ENCODE data around the gene RFC1. TPM values are rescaled to one million over a fixed set of nuclear protein-coding genes. Genes with fewer than 3 reads are reported as not detected.
"Not testable (repeated sequence)": the region's sequence is repeated elsewhere in the genome, so short reads cannot be mapped to it uniquely, and the experiment has no call there.

RFC1 gene, protein sequence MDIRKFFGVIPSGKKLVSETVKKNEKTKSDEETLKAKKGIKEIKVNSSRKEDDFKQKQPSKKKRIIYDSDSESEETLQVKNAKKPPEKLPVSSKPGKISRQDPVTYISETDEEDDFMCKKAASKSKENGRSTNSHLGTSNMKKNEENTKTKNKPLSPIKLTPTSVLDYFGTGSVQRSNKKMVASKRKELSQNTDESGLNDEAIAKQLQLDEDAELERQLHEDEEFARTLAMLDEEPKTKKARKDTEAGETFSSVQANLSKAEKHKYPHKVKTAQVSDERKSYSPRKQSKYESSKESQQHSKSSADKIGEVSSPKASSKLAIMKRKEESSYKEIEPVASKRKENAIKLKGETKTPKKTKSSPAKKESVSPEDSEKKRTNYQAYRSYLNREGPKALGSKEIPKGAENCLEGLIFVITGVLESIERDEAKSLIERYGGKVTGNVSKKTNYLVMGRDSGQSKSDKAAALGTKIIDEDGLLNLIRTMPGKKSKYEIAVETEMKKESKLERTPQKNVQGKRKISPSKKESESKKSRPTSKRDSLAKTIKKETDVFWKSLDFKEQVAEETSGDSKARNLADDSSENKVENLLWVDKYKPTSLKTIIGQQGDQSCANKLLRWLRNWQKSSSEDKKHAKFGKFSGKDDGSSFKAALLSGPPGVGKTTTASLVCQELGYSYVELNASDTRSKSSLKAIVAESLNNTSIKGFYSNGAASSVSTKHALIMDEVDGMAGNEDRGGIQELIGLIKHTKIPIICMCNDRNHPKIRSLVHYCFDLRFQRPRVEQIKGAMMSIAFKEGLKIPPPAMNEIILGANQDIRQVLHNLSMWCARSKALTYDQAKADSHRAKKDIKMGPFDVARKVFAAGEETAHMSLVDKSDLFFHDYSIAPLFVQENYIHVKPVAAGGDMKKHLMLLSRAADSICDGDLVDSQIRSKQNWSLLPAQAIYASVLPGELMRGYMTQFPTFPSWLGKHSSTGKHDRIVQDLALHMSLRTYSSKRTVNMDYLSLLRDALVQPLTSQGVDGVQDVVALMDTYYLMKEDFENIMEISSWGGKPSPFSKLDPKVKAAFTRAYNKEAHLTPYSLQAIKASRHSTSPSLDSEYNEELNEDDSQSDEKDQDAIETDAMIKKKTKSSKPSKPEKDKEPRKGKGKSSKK
- 18.1 and 32.6 TPM in 2 replicates for polyA plus RNA-seq (2011; rRNA removed)
- 23.9 and 24.1 TPM in 2 replicates for polyA minus RNA-seq (2011; rRNA and poly(A)+ RNA removed)

DNA sequence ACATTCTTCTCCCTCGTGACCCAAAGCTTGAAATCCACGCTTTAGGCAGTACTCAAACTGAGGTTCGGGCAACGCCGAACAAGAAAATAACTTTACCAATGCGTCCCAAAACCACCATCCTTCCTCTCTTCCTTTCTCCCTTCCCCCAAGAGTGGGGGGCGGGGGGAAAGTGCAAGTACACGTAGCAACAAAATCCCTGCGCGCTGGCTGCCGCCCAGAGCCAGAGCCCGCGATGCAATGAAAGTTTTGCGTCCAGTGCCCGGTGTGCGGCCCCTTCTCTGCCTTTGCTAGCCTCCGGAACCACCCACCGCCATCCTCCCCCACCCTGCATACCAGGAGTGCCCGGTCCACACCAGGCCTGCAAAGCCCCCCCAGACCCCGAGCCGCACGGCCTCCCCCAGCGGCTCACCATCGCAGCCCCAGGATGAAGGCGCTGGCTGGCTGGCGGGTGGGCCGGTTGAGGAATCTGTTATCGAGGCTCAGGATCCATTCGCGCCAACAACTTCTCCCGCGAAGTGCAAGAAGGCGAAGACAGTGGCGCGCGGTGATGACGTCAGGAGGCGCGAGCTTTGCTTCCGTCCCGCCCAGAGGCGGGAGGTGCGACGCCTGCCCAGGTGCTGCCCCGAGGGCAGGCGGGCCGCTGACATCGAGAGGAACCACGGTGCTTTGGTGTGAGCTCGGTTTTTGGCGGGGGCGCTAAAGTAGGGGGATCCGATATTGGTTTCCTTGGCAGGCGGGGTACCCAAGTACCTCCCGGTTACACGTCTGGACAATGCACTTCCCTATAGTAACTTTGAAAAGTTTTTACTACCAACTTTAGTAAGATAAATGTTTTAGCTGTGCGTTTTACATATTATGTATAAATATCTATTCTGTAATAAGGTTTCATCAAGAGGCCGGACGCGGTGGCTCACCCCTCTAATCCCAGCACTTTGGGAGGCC, at the start of gene RFC1:
Gene RFC1 (minus strand): TSS at position 533 of the 942 bp plus-strand sequence. CDS start 121 bp downstream, at position 412.
- H3K27me3 ChIP-seq (ENCODE audit: control insufficient read depth, insufficient read depth, low read length), result no peaks in the 10 kb centered on the region
- ChIA-PET CTCF (interaction anchor here (0.9 to 1.2 kb wide), 2 partner anchors 16 to 67 kb away, joined by 3 to 4 read pairs; no protein-coding TSS in a partner anchor), POLR2A (no interaction called here)
- peak; percentile 24 for DNase-seq (ENCODE audit: low read depth)
- TF ChIP-seq, protein P1, sequence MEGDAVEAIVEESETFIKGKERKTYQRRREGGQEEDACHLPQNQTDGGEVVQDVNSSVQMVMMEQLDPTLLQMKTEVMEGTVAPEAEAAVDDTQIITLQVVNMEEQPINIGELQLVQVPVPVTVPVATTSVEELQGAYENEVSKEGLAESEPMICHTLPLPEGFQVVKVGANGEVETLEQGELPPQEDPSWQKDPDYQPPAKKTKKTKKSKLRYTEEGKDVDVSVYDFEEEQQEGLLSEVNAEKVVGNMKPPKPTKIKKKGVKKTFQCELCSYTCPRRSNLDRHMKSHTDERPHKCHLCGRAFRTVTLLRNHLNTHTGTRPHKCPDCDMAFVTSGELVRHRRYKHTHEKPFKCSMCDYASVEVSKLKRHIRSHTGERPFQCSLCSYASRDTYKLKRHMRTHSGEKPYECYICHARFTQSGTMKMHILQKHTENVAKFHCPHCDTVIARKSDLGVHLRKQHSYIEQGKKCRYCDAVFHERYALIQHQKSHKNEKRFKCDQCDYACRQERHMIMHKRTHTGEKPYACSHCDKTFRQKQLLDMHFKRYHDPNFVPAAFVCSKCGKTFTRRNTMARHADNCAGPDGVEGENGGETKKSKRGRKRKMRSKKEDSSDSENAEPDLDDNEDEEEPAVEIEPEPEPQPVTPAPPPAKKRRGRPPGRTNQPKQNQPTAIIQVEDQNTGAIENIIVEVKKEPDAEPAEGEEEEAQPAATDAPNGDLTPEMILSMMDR (IDR thresholded peaks at IDR 0.05; ENCODE audit: insufficient read depth, low read depth, low read length), result no peak
- H3K36me3 ChIP-seq (ENCODE audit: control insufficient read depth, insufficient read depth, low read length), result no peaks in the 10 kb centered on the region
- H3K4me3 ChIP-seq (ENCODE audit: low read depth, low read length), result peak within 1 kb of the TSS; percentile 95

- ChIA-PET POLR2A (no interaction called here), CTCF (interaction anchor here (0.6 kb wide), 1 partner anchor 35 kb away, joined by 4 read pairs; no protein-coding TSS in a partner anchor)
- no peak overlapping the region for H3K4me3 ChIP-seq (ENCODE audit: low read depth, low read length)
- no peaks in the 10 kb centered on the region for H3K36me3 ChIP-seq (ENCODE audit: control insufficient read depth, insufficient read depth, low read length)
- DNase-seq (ENCODE audit: low read depth), result no peak
- TF ChIP-seq, protein P1 (IDR thresholded peaks at IDR 0.05; ENCODE audit: insufficient read depth, low read depth, low read length), result no peak
- no peaks in the 10 kb centered on the region; the same call in 1 of the 2 replicates for H3K27me3 ChIP-seq (ENCODE audit: control insufficient read depth, insufficient read depth, low read length)
These were observed 49.6 kb upstream of the RFC1 start for GRCh38 chr4:39415678-39416283.

DNA sequence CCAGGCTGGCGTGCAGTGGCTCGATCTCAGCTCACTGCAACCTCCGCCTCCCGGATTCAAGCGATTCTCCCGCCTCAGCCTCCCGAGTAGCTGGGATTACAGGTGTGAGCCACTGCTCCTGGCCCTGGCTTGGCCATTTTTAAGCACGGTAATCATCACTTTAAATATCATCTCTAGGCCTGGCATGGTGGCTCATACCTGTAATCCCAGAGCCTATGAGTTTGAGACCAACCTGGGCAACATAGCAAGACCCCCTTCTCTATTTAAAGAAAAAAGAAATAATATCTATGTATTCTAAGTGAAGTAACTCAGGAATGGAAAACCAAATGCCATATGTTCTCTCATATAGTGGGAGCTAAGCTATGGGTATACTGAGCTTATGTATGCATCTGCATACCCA, 45.4 kb upstream of the RFC1 start:
- CTCF ChIA-PET, result interaction anchor here (0.9 kb wide), 1 partner anchor 41 kb away, joined by 3 read pairs; no protein-coding TSS in a partner anchor
- DNase-seq (ENCODE audit: low read depth); POLR2A ChIA-PET; H3K36me3 ChIP-seq (ENCODE audit: control insufficient read depth, insufficient read depth, low read length); H3K4me3 ChIP-seq (ENCODE audit: low read depth, low read length); H3K27me3 ChIP-seq (ENCODE audit: control insufficient read depth, insufficient read depth, low read length): not testable (repeated sequence)

DNA sequence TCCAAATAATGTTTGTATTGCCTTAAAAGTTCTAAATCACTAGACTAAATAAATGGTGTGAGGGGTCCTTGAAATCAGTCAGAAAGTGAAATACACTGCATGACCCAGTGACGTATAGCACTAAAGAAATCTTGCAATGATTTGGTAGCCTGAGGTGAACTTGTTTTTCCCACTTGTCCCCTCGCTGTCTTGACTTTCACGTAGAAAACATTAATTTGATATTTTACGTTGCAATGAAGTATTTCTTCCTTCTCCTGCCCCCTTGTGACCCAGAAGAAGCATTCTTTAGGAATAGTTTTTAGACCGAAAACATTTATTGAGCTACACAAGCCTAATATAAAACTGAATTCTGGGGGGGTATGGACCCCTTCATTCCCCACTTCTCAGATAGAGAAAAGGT, 44.3 kb upstream of the RFC1 start:
- ChIA-PET CTCF (no interaction called here), POLR2A (no interaction called here)
- no peak for DNase-seq (ENCODE audit: low read depth)

More for the DNA sequence above, 44.3 kb upstream of the RFC1 start:
- H3K4me3 ChIP-seq (ENCODE audit: low read depth, low read length), result no peak overlapping the region
- H3K36me3 ChIP-seq (ENCODE audit: control insufficient read depth, insufficient read depth, low read length), result no peaks in the 10 kb centered on the region
- no peaks in the 10 kb centered on the region for H3K27me3 ChIP-seq (ENCODE audit: control insufficient read depth, insufficient read depth, low read length)
- TF ChIP-seq, protein P1 (IDR thresholded peaks at IDR 0.05; ENCODE audit: insufficient read depth, low read depth, low read length), result peak; percentile 32; the same call in 1 of the 2 replicates

All from BJ (cell line).